Smooth muscle cell of bladder (primary cell): ENCODE data around the gene RAB34. TPM values are rescaled to one million over a fixed set of nuclear protein-coding genes. Genes with fewer than 3 reads are reported as not detected.

Experiments used
- total RNA-seq: library from RNA; depleted of rRNA; stranded (reverse); fragments of >200 nt; gene quantifications from 2 replicates; pipeline ENCODE4 v1.2.3, GENCODE V29; 2014

Gene RAB34
- total RNA-seq: 190 and 212 TPM in 2 replicates

GRCh38 chr17:28717578-28718332 lies at the start of gene RAB34:
TSS of gene RAB34 (minus strand) at chr17:28717868. CDS start at chr17:28717266, 602 bp downstream.

GRCh38 chr17:28743243-28744103 lies 25.8 kb upstream of the RAB34 start, which contains the start of gene TRAF4:
TSS of gene TRAF4 (plus strand) at chr17:28744011. CDS start at chr17:28744113, 102 bp downstream.

GRCh38 chr17:28728364-28729200 lies 10.9 kb upstream of the RAB34 start, which contains the start of gene NEK8:
TSS of gene NEK8 (plus strand) at chr17:28728788. CDS start at chr17:28728814, 26 bp downstream.

GRCh38 chr17:28726226-28726626 lies 8.6 kb upstream of the RAB34 start, which contains the start of gene TLCD1:
TSS of gene TLCD1 (minus strand) at chr17:28726233. CDS start at chr17:28726097, 136 bp downstream.

GRCh38 chr17:28711723-28712031 lies 6.0 kb downstream of the RAB34 start, which contains the start of gene PROCA1:
TSS of gene PROCA1 (minus strand) at chr17:28711888. CDS start at chr17:28711660, 228 bp downstream.

Other genes with a start within 250 kb of the RAB34 start
- gene SLC13A2, start 244.2 kb downstream of the RAB34 start, total RNA-seq: not detected in 2 replicates
- not detected in 2 replicates for gene FOXN1, start 211.5 kb downstream of the RAB34 start, total RNA-seq
- 24.7 and 33.0 TPM in 2 replicates for gene UNC119, start 165.2 kb downstream of the RAB34 start, total RNA-seq
- 47.4 and 48.5 TPM in 2 replicates for gene PIGS, start 146.3 kb downstream of the RAB34 start, total RNA-seq
- gene ALDOC, start 141.0 kb downstream of the RAB34 start, total RNA-seq: 121 and 159 TPM in 2 replicates
- gene SPAG5, start 118.8 kb downstream of the RAB34 start, total RNA-seq: 4.7 and 5.4 TPM in 2 replicates
- gene RSKR, start 103.7 kb downstream of the RAB34 start, total RNA-seq: 4.4 and 4.6 TPM in 2 replicates
- 123 and 171 TPM in 2 replicates for gene BLTP2, start 72.7 kb downstream of the RAB34 start, total RNA-seq
- 65.4 and 81.8 TPM in 2 replicates for gene SDF2, start 56.0 kb downstream of the RAB34 start, total RNA-seq
- gene SUPT6H, start 55.7 kb downstream of the RAB34 start, total RNA-seq: 42.8 and 52.9 TPM in 2 replicates
- 1.0 and 1.1 TPM in 2 replicates for gene PROCA1, start 6.0 kb downstream of the RAB34 start, total RNA-seq
- 979 and 1,044 TPM in 2 replicates for gene RPL23A, start 2.1 kb upstream of the RAB34 start, total RNA-seq
- 4.3 and 7.5 TPM in 2 replicates for gene TLCD1, start 8.4 kb upstream of the RAB34 start, total RNA-seq
- 3.0 and 3.8 TPM in 2 replicates for gene NEK8, start 10.9 kb upstream of the RAB34 start, total RNA-seq
- gene TRAF4, start 26.1 kb upstream of the RAB34 start, total RNA-seq: 16.2 and 24.2 TPM in 2 replicates
- gene FAM222B, start 124.9 kb upstream of the RAB34 start, total RNA-seq: 1.4 and 3.0 TPM in 2 replicates
- gene ERAL1, start 137.1 kb upstream of the RAB34 start, total RNA-seq: 12.7 and 15.6 TPM in 2 replicates
- gene FLOT2, start 179.9 kb upstream of the RAB34 start, total RNA-seq: 34.3 and 39.2 TPM in 2 replicates
- gene DHRS13, start 185.2 kb upstream of the RAB34 start, total RNA-seq: 2.4 and 6.7 TPM in 2 replicates
- 11.5 and 11.7 TPM in 2 replicates for gene PHF12, start 233.7 kb upstream of the RAB34 start, total RNA-seq